GM23248 (cell line): ENCODE results near the gene ARFGEF3.

Experiments
- EZH2 ChIP-seq: fragments of 200-600 bp; sonication (generic); IDR thresholded peaks from 2 replicates; pipeline ENCODE4 v1.6.1; 2018; ENCODE audit warnings: antibody characterized with exemption, mild to moderate bottlenecking; ENCODE audit not compliant: insufficient read depth, poor library complexity, severe bottlenecking
- EZH2phosphoT487 ChIP-seq: fragments of 200-600 bp; sonication (generic); IDR thresholded peaks from 2 replicates; pipeline ENCODE4 v1.6.1; 2018; ENCODE audit warnings: antibody characterized with exemption, moderate library complexity, mild to moderate bottlenecking, low read depth; ENCODE audit not compliant: insufficient read depth

DNA sequence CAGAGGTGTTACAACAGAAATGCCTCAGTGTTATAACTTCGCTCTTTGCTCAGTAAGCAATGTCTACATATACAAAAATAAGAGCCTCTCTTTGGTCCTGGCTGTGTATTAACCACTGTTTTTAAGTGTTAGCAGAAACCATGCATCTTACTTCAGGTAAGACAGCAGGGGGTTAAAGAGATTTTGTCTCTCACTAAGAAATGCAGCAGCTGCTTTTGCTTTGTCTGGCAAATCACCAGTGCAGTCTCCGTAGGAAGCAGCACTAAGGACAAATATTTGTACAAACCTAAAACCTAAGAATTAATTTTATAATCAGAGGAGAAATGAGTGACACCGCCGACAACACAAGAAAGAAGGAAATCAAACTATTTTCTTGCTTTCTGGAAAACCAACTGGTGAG is 216.7 kb downstream of the ARFGEF3 start:
- TF ChIP-seq EZH2, result no peak
- no peak for TF ChIP-seq EZH2phosphoT487
